ENCODE results near the gene PLEKHA6. TPM values are rescaled to one million over a fixed set of nuclear protein-coding genes. Genes with fewer than 3 reads are reported as not detected.
A peak's percentile ranks its signal among the peaks of the same experiment; 100 is the strongest.

PLEKHA6 gene
- total and polyA plus RNA-seq, 2 of the 8 experiments (the other 6 are each of a cell fraction or from before 2014, with no cell fraction given), result 4.8 to 20.2 TPM

DNA sequence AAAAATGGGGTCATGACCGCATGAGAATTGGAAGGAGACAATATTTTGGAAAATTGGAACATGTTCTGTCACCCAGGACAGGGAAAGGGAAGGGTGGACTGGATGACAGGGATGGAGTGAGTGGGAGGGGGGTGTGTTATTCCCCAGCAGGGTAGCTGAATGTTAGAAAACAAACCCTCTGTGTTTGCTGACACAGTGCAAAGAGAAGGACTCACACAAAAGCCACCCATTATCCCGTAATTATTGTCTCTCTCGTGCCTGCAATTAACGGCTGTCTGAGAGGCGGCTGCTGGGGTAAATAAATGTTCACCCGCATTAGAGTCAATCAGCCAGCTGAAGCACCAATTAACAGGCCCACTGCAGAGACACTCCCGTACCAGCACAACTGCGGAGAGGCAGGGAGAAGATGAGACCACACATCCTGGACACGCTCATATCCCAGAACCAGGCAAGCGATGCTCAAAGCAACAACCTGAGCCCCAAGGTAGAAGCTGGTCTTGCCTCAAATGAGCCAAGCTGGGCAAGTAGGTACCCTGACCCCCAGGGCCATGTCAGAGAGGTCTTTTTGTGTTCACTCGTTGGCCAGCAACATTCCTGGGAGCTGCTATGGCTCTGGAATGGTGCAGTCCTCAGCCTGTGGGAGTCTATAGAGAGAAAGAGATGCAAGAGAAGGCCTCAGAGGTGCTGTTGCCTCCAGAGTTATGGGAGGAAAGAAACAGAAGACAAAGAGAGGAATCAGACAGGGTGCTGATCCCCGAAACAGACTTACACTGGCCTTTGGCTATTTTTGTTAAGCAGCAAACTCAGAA lies 19.4 kb downstream of the PLEKHA6 start:
- H4K5ac ChIP-seq (ENCODE audit: insufficient read length, low read depth, low read length), result no peak overlapping the region
- no peak overlapping the region for H2BK120ac ChIP-seq (replicated peaks; ENCODE audit: low read depth, low read length)
- peaks cover 25 to 43% (median 39%) of the 10 kb centered on the region in 4 experiments for H3K4me1 ChIP-seq (replicated peaks in 1 of 4; ENCODE audit: control insufficient read depth in 3 of 4, insufficient read depth in 4 of 4, low read length in 3 of 4)
- H3K23me2 ChIP-seq (ENCODE audit: low read depth, low read length), result no peaks in the 10 kb centered on the region
- H3K36me3 ChIP-seq (ENCODE audit: control insufficient read depth in 2 of 4, insufficient read depth in 4 of 4, low read length in 3 of 4), result no peaks in the 10 kb centered on the region
- peak overlapping the region; percentile 88; the same call in 1 of the 2 replicates for H2BK15ac ChIP-seq (ENCODE audit: low read length)
- H4K8ac ChIP-seq (ENCODE audit: extremely low read depth, insufficient read depth, low read length), result no peak overlapping the region
- no peak overlapping the region for H2AFZ ChIP-seq (ENCODE audit: low read length)
- peak overlapping the region; percentile 38; the same call in 1 of the 2 replicates for H2BK5ac ChIP-seq (ENCODE audit: low read depth, low read length)
- POLR2A ChIA-PET (ENCODE audit: partially characterized antibody), result interaction anchor here (1.3 to 2.1 kb wide), 3 partner anchors 10 to 30 kb away, joined by 3 to 8 read pairs (median 5); no protein-coding TSS in a partner anchor
- no peaks in the 10 kb centered on the region for H4K20me1 ChIP-seq (replicated peaks in 1 of 2; ENCODE audit: control insufficient read depth in 1 of 2, insufficient read depth in 2 of 2, low read length in 2 of 2)
- CTCF ChIA-PET (ENCODE audit: partially characterized antibody), result interaction anchor here (1.0 to 8.1 kb wide), 16 partner anchors 10 to 469 kb away, joined by 3 to 110 read pairs (median 5); partner anchors contain the start of genes GOLT1A and PLEKHA6
- H3K18ac ChIP-seq (ENCODE audit: extremely low read depth, low read length), result peak overlapping the region; percentile 19; the same call in 1 of the 2 replicates
- peak overlapping the region; percentile 89; the same call in 1 of the 2 replicates for H2BK12ac ChIP-seq (ENCODE audit: low read depth, low read length)
- no peak overlapping the region for H3K9ac ChIP-seq (replicated peaks in 1 of 4; ENCODE audit: extremely low read depth in 1 of 4, low read depth in 3 of 4, low read length in 3 of 4)
- H3K79me1 ChIP-seq (ENCODE audit: low read depth, low read length), result no peaks in the 10 kb centered on the region
- peaks cover 0 to 2% (median 0%) of the 10 kb centered on the region in 4 experiments; a peak in 3 of 7 replicates for H3K27me3 ChIP-seq (replicated peaks in 1 of 4; ENCODE audit: control insufficient read depth in 3 of 4, extremely low read depth in 1 of 4, insufficient read depth in 3 of 4, low read length in 3 of 4)
- 89% methylated on average over 12 of the region's 12 CpGs; no CpG with 5 or more reads in 1 of the 2 experiments for WGBS, 2 experiments (ENCODE audit: extremely low coverage in 1 of 2, insufficient coverage in 1 of 2, insufficient read length in 1 of 2, insufficient replicate concordance in 2 of 2, low coverage in 1 of 2, low lambda C conversion rate in 2 of 2, missing lambda C conversion rate in 1 of 2)
- H3K4me3 ChIP-seq (ENCODE audit: extremely low read depth in 1 of 4, insufficient read depth in 2 of 4, low read depth in 3 of 4, low read length in 4 of 4), result no peak overlapping the region
- H3K4me2 ChIP-seq (ENCODE audit: insufficient read depth in 1 of 2, low read depth in 2 of 2, low read length in 2 of 2), result no peak overlapping the region
- no peak overlapping the region for H3K23ac ChIP-seq (ENCODE audit: insufficient read length)
- DNase-seq (ENCODE audit: low read depth in 1 of 2, low spot score in 2 of 2) (no peak), FAIRE-seq (no peak)
- 0 out of 2 replicates have a peak overlapping the region, but pooled peaks have one; percentile 36 for H2BK20ac ChIP-seq (ENCODE audit: low read length)
- no peak overlapping the region for H4K91ac ChIP-seq (replicated peaks; ENCODE audit: insufficient read length, low read length)
- H3K56ac ChIP-seq (replicated peaks; ENCODE audit: insufficient read length, low read depth, low read length), result no peak overlapping the region
- H3K14ac ChIP-seq (ENCODE audit: insufficient read length), result no peak overlapping the region
- no peaks in the 10 kb centered on the region for H3K9me3 ChIP-seq (ENCODE audit: insufficient read depth in 2 of 2, low read depth in 1 of 2, low read length in 1 of 2)
- H3K4ac ChIP-seq (replicated peaks; ENCODE audit: insufficient read length, low read depth, low read length), result no peak overlapping the region
- no peak overlapping the region for H3K27ac ChIP-seq (ENCODE audit: low read depth, low read length)
- H2AK5ac ChIP-seq (ENCODE audit: low read depth, low read length), result no peak overlapping the region
- H3K79me2 ChIP-seq (ENCODE audit: control insufficient read depth in 1 of 2, insufficient read depth in 2 of 2, low read length in 2 of 2), result no peaks in the 10 kb centered on the region
- TF ChIP-seq TAF1 (IDR thresholded peaks at IDR 0.05; ENCODE audit: low read depth, low read length) (no peak), TEAD4 (IDR thresholded peaks at IDR 0.05; ENCODE audit: low read depth, low read length) (no peak), EZH2 (IDR thresholded peaks at IDR 0.05; ENCODE audit: low read depth, low read length, severe bottlenecking) (no peak), GABPA (IDR thresholded peaks at IDR 0.05; ENCODE audit: borderline replicate concordance, insufficient read depth, low read length) (no peak), YY1 (IDR thresholded peaks at IDR 0.05; ENCODE audit: low read depth, low read length) (no peak), SAP30 (IDR thresholded peaks at IDR 0.05; ENCODE audit: insufficient read depth, insufficient replicate concordance, low read length) (no peak), RBBP5 (IDR thresholded peaks at IDR 0.05; ENCODE audit: borderline replicate concordance, low read depth, low read length) (no peak), MAFK (IDR thresholded peaks at IDR 0.05; ENCODE audit: low read depth, low read length) (no peak)
- TF ChIP-seq, protein P1, sequence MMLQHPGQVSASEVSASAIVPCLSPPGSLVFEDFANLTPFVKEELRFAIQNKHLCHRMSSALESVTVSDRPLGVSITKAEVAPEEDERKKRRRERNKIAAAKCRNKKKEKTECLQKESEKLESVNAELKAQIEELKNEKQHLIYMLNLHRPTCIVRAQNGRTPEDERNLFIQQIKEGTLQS (IDR thresholded peaks at IDR 0.05; ENCODE audit: insufficient read depth, low read depth, low read length), result no peak
- TF ChIP-seq, protein P2, sequence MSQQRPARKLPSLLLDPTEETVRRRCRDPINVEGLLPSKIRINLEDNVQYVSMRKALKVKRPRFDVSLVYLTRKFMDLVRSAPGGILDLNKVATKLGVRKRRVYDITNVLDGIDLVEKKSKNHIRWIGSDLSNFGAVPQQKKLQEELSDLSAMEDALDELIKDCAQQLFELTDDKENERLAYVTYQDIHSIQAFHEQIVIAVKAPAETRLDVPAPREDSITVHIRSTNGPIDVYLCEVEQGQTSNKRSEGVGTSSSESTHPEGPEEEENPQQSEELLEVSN (IDR thresholded peaks at IDR 0.05), result no peak
